Tibial nerve (tissue), 4 donors: ENCODE data around the gene MAP1A. TPM values are rescaled to one million over a fixed set of nuclear protein-coding genes. Genes with fewer than 3 reads are reported as not detected.

Source experiments
- DNase-seq, 2 donors: peaks; one replicate each; pipeline ENCODE4 v3.0.0-alpha.2; 2019; ENCODE audit warnings: low spot score in 2 of 2
- H3K27ac ChIP-seq, 4 donors: fragments of 200-600 bp; sonication (generic) in 3 of 4; one replicate each; pipeline ENCODE4 v1.5.1; 2017 to 2019; ENCODE audit warnings: mild to moderate bottlenecking in 1 of 4
- H3K27me3 ChIP-seq, 2 donors: fragments of 200-600 bp; sonication (generic) in 1 of 2; one replicate each; pipeline versions ENCODE4 v1.5.1 to v1.6.0; 2017 to 2019
- H3K36me3 ChIP-seq, 3 donors: fragments of 200-600 bp; sonication (generic); one replicate each; pipeline ENCODE4 v1.5.1; 2018 to 2019
- H3K4me1 ChIP-seq, 4 donors: fragments of 200-600 bp; sonication (generic) in 3 of 4; one replicate each; pipeline ENCODE4 v1.5.1; 2017 to 2019
- H3K4me3 ChIP-seq, 4 donors: fragments of 200-600 bp; sonication (generic) in 3 of 4; one replicate each; pipeline ENCODE4 v1.5.1; 2017 to 2019; ENCODE audit warnings: mild to moderate bottlenecking in 1 of 4, moderate library complexity in 1 of 4
- H3K9me3 ChIP-seq, 4 donors: fragments of 200-600 bp; sonication (generic) in 3 of 4; one replicate each; pipeline ENCODE4 v1.5.1; 2017 to 2019
- CTCF ChIP-seq, 5 experiments: fragments of 200-600 bp in 3 of 5; fragments of 450-650 bp in 2 of 5; sonication (generic) in 3 of 5; IDR thresholded peaks; one replicate each; pipeline ENCODE4 v1.5.1; 2016 to 2019; ENCODE audit warnings: antibody characterized with exemption in 5 of 5, mild to moderate bottlenecking in 3 of 5, moderate library complexity in 2 of 5
- EP300 ChIP-seq, 2 donors: sonication (generic); formaldehyde crosslinking; IDR thresholded peaks; one replicate each; pipeline ENCODE4 v1.6.1; 2017; ENCODE audit warnings: antibody characterized with exemption in 2 of 2, mild to moderate bottlenecking in 1 of 2
- POLR2A ChIP-seq, 2 donors: fragments of 450-650 bp; IDR thresholded peaks; one replicate each; pipeline ENCODE4 v1.6.1; 2017; ENCODE audit warnings: antibody characterized with exemption in 2 of 2, mild to moderate bottlenecking in 2 of 2, moderate library complexity in 2 of 2
- WGBS, 2 donors: methylation state at CpG; one replicate each; pipeline ENCODE4 v1.1.5; 2018; 5-methylcytosine and 5-hydroxymethylcytosine counted together
- total RNA-seq, 4 donors: library from RNA; depleted of rRNA; stranded (reverse); fragments of >200 nt; gene quantifications; one replicate each; pipeline ENCODE4 v1.1.0, GENCODE V29; 2016

MAP1A gene
- total RNA-seq, 4 donors from 2014 or later, result 17.4 to 23.7 (median 21.3) TPM

GRCh38 chr15:43526261-43526930 lies 9.0 kb downstream of the MAP1A start:
- WGBS, 2 donors, result 86 to 90% methylated on average over 11 of the region's 11 CpGs
- peaks cover 0 to 35% (median 0%) of the 10 kb centered on the region in 4 donors for H3K9me3 ChIP-seq
- H3K27me3 ChIP-seq, result no peaks in the 10 kb centered on the region
- H3K36me3 ChIP-seq, result peaks cover 0 to 86% (median 0%) of the 10 kb centered on the region in 3 donors
- no peak overlapping the region for H3K4me3 ChIP-seq
- H3K4me1 ChIP-seq, result peaks cover 0 to 7% (median 0%) of the 10 kb centered on the region in 4 donors
- TF ChIP-seq POLR2A (IDR thresholded peaks at IDR 0.05), result no peak
- TF ChIP-seq CTCF (IDR thresholded peaks at IDR 0.05), result no peak
- TF ChIP-seq EP300 (IDR thresholded peaks at IDR 0.05), result no peak
- H3K27ac ChIP-seq, result no peak overlapping the region
- no peak for DNase-seq

GRCh38 chr15:43527016-43527801 lies 9.8 kb downstream of the MAP1A start:
- Histone ChIP-seq H3K27ac (no peak overlapping the region), H3K9me3 (peaks cover 0 to 33% (median 0%) of the 10 kb centered on the region in 4 donors), H3K27me3 (no peaks in the 10 kb centered on the region), H3K4me1 (peaks cover 0 to 12% (median 0%) of the 10 kb centered on the region in 4 donors), H3K36me3 (peaks cover 0 to 78% (median 0%) of the 10 kb centered on the region in 3 donors), H3K4me3 (no peak overlapping the region)
- no peak for DNase-seq
- WGBS, 2 donors, result 82 to 84% methylated on average over 9 of the region's 9 CpGs
- TF ChIP-seq CTCF (IDR thresholded peaks at IDR 0.05), result no peak
- no peak for TF ChIP-seq POLR2A (IDR thresholded peaks at IDR 0.05)
- TF ChIP-seq EP300 (IDR thresholded peaks at IDR 0.05), result no peak

- H3K27ac ChIP-seq, result no peak overlapping the region
- no peak for DNase-seq
- H3K4me3 ChIP-seq, result no peak overlapping the region
- no peaks in the 10 kb centered on the region for H3K27me3 ChIP-seq
- TF ChIP-seq POLR2A (IDR thresholded peaks at IDR 0.05) (no peak), EP300 (IDR thresholded peaks at IDR 0.05) (no peak), CTCF (IDR thresholded peaks at IDR 0.05) (no peak)
- H3K4me1 ChIP-seq, result peaks cover 0 to 12% (median 0%) of the 10 kb centered on the region in 4 donors
- 78 to 81% methylated on average over 9 to 12 of the region's 12 CpGs for WGBS, 2 donors
- peaks cover 0 to 28% (median 0%) of the 10 kb centered on the region in 4 donors for H3K9me3 ChIP-seq
- H3K36me3 ChIP-seq, result peaks cover 0 to 70% (median 0%) of the 10 kb centered on the region in 3 donors
Observed at GRCh38 chr15:43527802-43528541, 10.6 kb downstream of the MAP1A start.

- H3K4me3 ChIP-seq, result no peak overlapping the region
- no peaks in the 10 kb centered on the region for H3K27me3 ChIP-seq
- H3K9me3 ChIP-seq, result peaks cover 0 to 22% (median 0%) of the 10 kb centered on the region in 4 donors
- H3K27ac ChIP-seq, result no peak overlapping the region
- peaks cover 0 to 12% (median 0%) of the 10 kb centered on the region in 4 donors for H3K4me1 ChIP-seq
- WGBS, 2 donors, result 86% methylated on average over 6 of the region's 11 CpGs; no CpG with 5 or more reads in 1 of the 2 donors
- peaks cover 0 to 65% (median 0%) of the 10 kb centered on the region in 3 donors for H3K36me3 ChIP-seq
- DNase-seq, result no peak
- no peak for TF ChIP-seq CTCF (IDR thresholded peaks at IDR 0.05)
- TF ChIP-seq POLR2A (IDR thresholded peaks at IDR 0.05), result no peak
- no peak for TF ChIP-seq EP300 (IDR thresholded peaks at IDR 0.05)
Observed at GRCh38 chr15:43528542-43529007, 11.2 kb downstream of the MAP1A start.
